Measurements from ENCODE around the gene ESYT3. TPM values are rescaled to one million over a fixed set of nuclear protein-coding genes. Genes with fewer than 3 reads are reported as not detected.
A peak's percentile ranks its signal among the peaks of the same experiment; 100 is the strongest.
"Not testable (repeated sequence)": the region's sequence is repeated elsewhere in the genome, so short reads cannot be mapped to it uniquely, and the experiment has no call there.

The ESYT3 gene
- total RNA-seq, 1 donor from 2014 or later, result not detected

DNA sequence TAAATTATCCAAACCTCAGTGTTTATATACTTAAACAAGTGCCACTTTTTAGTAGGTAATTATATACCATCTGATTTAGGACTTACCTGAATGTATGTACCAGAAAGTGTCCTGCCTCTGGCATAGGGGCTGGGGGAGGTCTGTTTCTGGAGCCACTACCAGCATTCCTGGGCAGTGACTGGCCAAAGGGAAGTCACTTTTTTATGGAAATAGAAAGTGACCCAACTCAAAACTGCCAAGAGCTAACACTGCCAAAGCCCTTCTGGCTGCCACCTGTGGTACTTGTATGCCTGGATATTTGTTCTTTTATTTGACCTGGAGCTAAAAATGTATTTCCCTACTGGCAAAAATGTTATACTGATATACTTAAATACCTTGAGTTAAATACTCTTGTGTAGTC is 42.7 kb downstream of the ESYT3 start:
- intact Hi-C loops (cut with DNase I), result no loop called here
- TF ChIP-seq, protein P1, sequence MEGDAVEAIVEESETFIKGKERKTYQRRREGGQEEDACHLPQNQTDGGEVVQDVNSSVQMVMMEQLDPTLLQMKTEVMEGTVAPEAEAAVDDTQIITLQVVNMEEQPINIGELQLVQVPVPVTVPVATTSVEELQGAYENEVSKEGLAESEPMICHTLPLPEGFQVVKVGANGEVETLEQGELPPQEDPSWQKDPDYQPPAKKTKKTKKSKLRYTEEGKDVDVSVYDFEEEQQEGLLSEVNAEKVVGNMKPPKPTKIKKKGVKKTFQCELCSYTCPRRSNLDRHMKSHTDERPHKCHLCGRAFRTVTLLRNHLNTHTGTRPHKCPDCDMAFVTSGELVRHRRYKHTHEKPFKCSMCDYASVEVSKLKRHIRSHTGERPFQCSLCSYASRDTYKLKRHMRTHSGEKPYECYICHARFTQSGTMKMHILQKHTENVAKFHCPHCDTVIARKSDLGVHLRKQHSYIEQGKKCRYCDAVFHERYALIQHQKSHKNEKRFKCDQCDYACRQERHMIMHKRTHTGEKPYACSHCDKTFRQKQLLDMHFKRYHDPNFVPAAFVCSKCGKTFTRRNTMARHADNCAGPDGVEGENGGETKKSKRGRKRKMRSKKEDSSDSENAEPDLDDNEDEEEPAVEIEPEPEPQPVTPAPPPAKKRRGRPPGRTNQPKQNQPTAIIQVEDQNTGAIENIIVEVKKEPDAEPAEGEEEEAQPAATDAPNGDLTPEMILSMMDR (IDR thresholded peaks at IDR 0.05), result no peak
- no peak for DNase-seq (ENCODE audit: low spot score in 2 of 2)

DNA sequence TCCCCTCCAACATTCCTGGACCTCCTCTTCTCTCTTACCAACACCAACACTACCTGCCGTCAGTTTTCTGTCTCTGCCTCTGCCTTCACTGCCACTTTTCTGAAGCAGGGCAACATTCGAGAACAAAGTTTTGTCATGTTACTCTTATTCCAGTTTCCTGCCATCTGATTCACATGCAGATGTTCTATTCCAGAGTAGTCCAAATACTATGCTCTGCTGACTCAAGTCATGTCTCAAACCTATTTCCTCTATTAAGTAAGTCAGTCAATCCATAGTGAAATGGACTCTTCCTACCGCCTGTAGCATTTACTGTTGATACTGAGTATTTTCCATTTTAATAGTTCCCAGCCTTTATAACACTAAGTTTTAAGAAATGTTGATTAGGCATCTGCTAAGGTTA is 43.4 kb downstream of the ESYT3 start:
- H3K27me3 ChIP-seq, result no peaks in the 10 kb centered on the region
- intact Hi-C loops (cut with DNase I), result no loop called here
- TF ChIP-seq, protein P1 (IDR thresholded peaks at IDR 0.05), result no peak
- H3K36me3 ChIP-seq, result no peaks in the 10 kb centered on the region
- H3K9me3 ChIP-seq, result no peaks in the 10 kb centered on the region
- peak overlapping the region in 1 of 2 donors; percentile 54 for H3K27ac ChIP-seq
- no peaks in the 10 kb centered on the region for H3K4me1 ChIP-seq
- no peak for DNase-seq (ENCODE audit: low spot score in 2 of 2)
- no peak overlapping the region for H3K4me3 ChIP-seq

More for the DNA sequence above, 42.7 kb downstream of the ESYT3 start:
- Histone ChIP-seq H3K27me3 (no peaks in the 10 kb centered on the region), H3K4me3 (no peak overlapping the region), H3K9me3 (no peaks in the 10 kb centered on the region), H3K27ac (peak overlapping the region in 1 of 2 donors; percentile 54), H3K4me1 (no peaks in the 10 kb centered on the region), H3K36me3 (no peaks in the 10 kb centered on the region)

DNA sequence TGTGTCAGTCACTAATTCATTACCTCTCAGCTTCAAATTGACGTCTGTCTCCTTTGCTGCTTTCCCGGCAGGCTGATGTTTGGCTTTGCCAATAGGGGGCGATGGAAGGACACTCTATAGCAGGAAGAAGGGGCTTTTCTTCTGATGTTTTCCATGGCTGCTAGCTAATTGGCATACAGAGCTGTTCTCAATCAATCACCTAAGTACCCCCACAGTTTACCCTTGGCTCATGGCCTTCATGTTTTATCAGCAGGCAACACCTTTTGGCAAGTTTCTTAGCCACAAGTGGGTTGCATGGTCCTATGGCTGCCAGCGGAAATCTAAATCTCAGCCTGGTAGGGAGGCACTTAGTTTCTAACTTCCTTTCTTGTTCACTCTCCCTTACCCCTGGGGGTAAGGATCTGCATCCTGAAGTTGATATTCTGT is 45.0 kb downstream of the ESYT3 start:
- no peak overlapping the region for H3K27ac ChIP-seq
- H3K4me1 ChIP-seq, result no peaks in the 10 kb centered on the region
- H3K4me3 ChIP-seq, result no peak overlapping the region
- H3K27me3 ChIP-seq, result no peaks in the 10 kb centered on the region
- no peak for DNase-seq (ENCODE audit: low spot score in 2 of 2)
- TF ChIP-seq, protein P1 (IDR thresholded peaks at IDR 0.05), result peak in 2 of 3 experiments; percentile 6 to 22
- no peaks in the 10 kb centered on the region for H3K36me3 ChIP-seq
- intact Hi-C loops (cut with DNase I), result no loop called here
- H3K9me3 ChIP-seq, result no peaks in the 10 kb centered on the region

DNA sequence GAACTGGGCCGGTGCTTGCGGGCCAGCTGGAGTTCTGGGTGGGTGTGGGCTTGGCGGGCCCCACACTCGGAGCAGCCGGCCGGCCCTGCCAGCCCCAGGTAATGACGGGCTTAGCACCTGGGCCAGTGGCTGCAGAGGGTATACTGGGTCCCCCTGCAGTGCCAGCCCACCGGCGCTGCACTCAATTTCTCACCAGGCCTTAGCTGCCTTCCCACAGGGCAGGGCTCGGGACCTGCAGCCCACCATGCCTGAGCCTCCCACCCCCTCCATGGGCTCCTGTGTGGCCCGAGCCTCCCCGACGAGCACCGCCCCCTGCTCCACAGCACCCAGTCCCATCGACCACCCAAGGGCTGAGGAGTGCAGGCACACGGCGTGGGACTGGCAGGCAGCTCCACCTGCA is 50.3 kb downstream of the ESYT3 start:
- intact Hi-C loops (cut with DNase I); H3K4me3 ChIP-seq; DNase-seq (ENCODE audit: low spot score in 2 of 2); H3K4me1 ChIP-seq; H3K27ac ChIP-seq; H3K27me3 ChIP-seq; H3K36me3 ChIP-seq: not testable (repeated sequence)
- H3K9me3 ChIP-seq, result peaks cover 0 to 24% of the 10 kb centered on the region in 2 donors

DNA sequence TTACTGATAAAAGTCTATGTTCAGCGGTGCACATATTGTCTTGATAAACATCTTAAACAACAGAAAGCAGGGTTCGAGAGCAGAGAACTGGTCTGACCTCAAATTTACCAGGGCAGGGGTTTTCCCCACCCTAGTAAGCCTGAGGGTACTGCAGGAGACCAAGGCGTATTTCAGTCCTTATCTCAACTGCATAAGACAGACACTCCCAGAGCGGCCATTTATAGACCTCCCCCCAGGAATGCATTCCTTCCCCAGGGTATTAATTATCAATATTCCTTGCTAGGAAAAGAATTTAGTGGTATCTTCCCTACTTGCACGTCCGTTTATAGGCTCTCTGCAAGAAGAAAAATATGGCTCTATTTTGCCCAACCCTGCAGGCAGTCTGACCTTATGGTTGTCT is 52.2 kb downstream of the ESYT3 start:
- peaks cover 0 to 24% of the 10 kb centered on the region in 2 donors for H3K9me3 ChIP-seq
- H3K4me3 ChIP-seq; H3K36me3 ChIP-seq; H3K4me1 ChIP-seq; intact Hi-C loops (cut with DNase I); H3K27ac ChIP-seq; DNase-seq (ENCODE audit: low spot score in 2 of 2); H3K27me3 ChIP-seq: not testable (repeated sequence)

DNA sequence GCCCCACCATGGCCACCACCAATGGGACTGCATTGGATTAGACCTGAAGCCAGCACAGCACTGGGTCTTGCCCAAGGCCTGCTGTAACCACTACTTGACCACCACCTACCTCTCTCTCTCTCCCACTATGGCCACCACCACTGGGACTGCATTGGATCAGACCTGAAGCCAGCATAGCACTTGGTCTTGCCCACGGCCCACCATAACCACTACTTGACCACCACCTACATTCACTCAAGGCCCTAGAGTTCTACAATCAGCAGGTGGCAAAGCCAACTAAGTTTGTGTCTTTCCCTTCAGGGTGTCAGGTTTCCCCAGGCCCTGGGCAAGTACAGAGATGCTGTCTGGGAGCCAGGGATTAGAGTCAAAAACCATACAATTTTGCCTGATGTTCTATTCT is 57.6 kb downstream of the ESYT3 start:
- DNase-seq (ENCODE audit: low spot score in 2 of 2), result no peak

More for the DNA sequence above, 57.6 kb downstream of the ESYT3 start:
- Histone ChIP-seq H3K36me3 (peaks cover 0 to 8% of the 10 kb centered on the region in 2 donors), H3K27me3 (no peaks in the 10 kb centered on the region), H3K4me3 (no peak overlapping the region), H3K27ac (no peak overlapping the region), H3K4me1 (peaks cover 0 to 6% of the 10 kb centered on the region in 2 donors), H3K9me3 (peaks cover 0 to 10% of the 10 kb centered on the region in 2 donors)
- TF ChIP-seq, protein P1 (IDR thresholded peaks at IDR 0.05), result no peak
- intact Hi-C loops (cut with DNase I), result no loop called here
